Liver (tissue), 9 donors: Measurements from ENCODE around the gene MOB3B. TPM values are rescaled to one million over a fixed set of nuclear protein-coding genes. Genes with fewer than 3 reads are reported as not detected.

Source experiments
- DNase-seq: peaks from one replicate; pipeline ENCODE4 v3.0.0-alpha.2; 2017; ENCODE audit warnings: low spot score
- H3K27ac ChIP-seq, 2 donors: one replicate each; pipeline ENCODE4 v1.7.0; 2013; ENCODE audit warnings: inconsistent platforms in 2 of 2, low read length in 2 of 2, control low read depth in 1 of 2, low read depth in 1 of 2, mild to moderate bottlenecking in 1 of 2
- H3K27me3 ChIP-seq, 4 donors: one replicate each; pipeline versions ENCODE4 v1.6.1 to v1.7.0; 2013; ENCODE audit warnings: low read length in 3 of 4, inconsistent platforms in 1 of 4, mild to moderate bottlenecking in 1 of 4, moderate library complexity in 1 of 4; ENCODE audit not compliant: control insufficient read depth in 4 of 4, insufficient read depth in 4 of 4
- H3K36me3 ChIP-seq, 4 donors: one replicate each; pipeline versions ENCODE4 v1.6.1 to v1.7.0; 2013; ENCODE audit warnings: low read length in 3 of 4, mild to moderate bottlenecking in 3 of 4, low read depth in 1 of 4, moderate library complexity in 1 of 4; ENCODE audit not compliant: control insufficient read depth in 4 of 4, insufficient read depth in 3 of 4
- H3K4me1 ChIP-seq, 4 donors: one replicate each; pipeline versions ENCODE4 v1.6.1 to v1.7.0; 2013; ENCODE audit warnings: low read length in 3 of 4, mild to moderate bottlenecking in 3 of 4, moderate library complexity in 1 of 4; ENCODE audit not compliant: control insufficient read depth in 4 of 4, insufficient read depth in 4 of 4
- H3K4me3 ChIP-seq, 3 donors: one replicate each; pipeline versions ENCODE4 v1.6.1 to v1.7.0; 2013; ENCODE audit warnings: low read length in 3 of 3, control low read depth in 1 of 3, low read depth in 1 of 3, mild to moderate bottlenecking in 1 of 3
- H3K9ac ChIP-seq, 2 donors: one replicate each; pipeline ENCODE4 v1.7.0; 2013; ENCODE audit warnings: low read length in 2 of 2, mild to moderate bottlenecking in 2 of 2, moderate library complexity in 2 of 2, control low read depth in 1 of 2, low read depth in 1 of 2
- H3K9me3 ChIP-seq, 4 donors: one replicate each; pipeline versions ENCODE4 v1.6.1 to v1.7.0; 2013; ENCODE audit warnings: low read length in 3 of 4; ENCODE audit not compliant: control insufficient read depth in 4 of 4
- ATF3 ChIP-seq: IDR thresholded peaks from 2 replicates; pipeline ENCODE4 v1.6.1; 2016; ENCODE audit warnings: antibody characterized with exemption
- CTCF ChIP-seq: fragments of 150-350 bp; IDR thresholded peaks from 2 replicates; pipeline ENCODE4 v1.5.1; 2017; ENCODE audit warnings: improper control_type of control experiment, low read depth, low read length; ENCODE audit not compliant: missing input control
- EGR1 ChIP-seq, 2 donors: IDR thresholded peaks; 2 replicates each; pipeline ENCODE4 v1.6.1; 2016 to 2018; ENCODE audit warnings: antibody characterized with exemption in 2 of 2, low read depth in 2 of 2
- FOXA1 ChIP-seq: IDR thresholded peaks from 2 replicates; pipeline ENCODE4 v1.6.1; 2016; ENCODE audit warnings: antibody characterized with exemption
- FOXA2 ChIP-seq: IDR thresholded peaks from 2 replicates; pipeline ENCODE4 v1.6.1; 2016; ENCODE audit warnings: antibody characterized with exemption
- GABPA ChIP-seq, 2 donors: IDR thresholded peaks in 1 of 2; conservative IDR thresholded peaks in 1 of 2; 2 replicates each; pipeline ENCODE4 v1.6.1; 2016; ENCODE audit warnings: antibody characterized with exemption in 2 of 2, mild to moderate bottlenecking in 1 of 2, moderate library complexity in 1 of 2
- HNF4G ChIP-seq: IDR thresholded peaks from 2 replicates; pipeline ENCODE4 v1.6.1; 2016; ENCODE audit warnings: antibody characterized with exemption
- JUND ChIP-seq, 2 donors: IDR thresholded peaks; 2 replicates each; pipeline ENCODE4 v1.6.1; 2016; ENCODE audit warnings: antibody characterized with exemption in 2 of 2
- MAX ChIP-seq: IDR thresholded peaks from 2 replicates; pipeline ENCODE4 v1.6.1; 2016; ENCODE audit warnings: antibody characterized with exemption
- NR2F2 ChIP-seq: IDR thresholded peaks from 2 replicates; pipeline ENCODE4 v1.6.1; 2016; ENCODE audit warnings: antibody characterized with exemption
- REST ChIP-seq: IDR thresholded peaks from 2 replicates; pipeline ENCODE4 v1.6.1; 2016; ENCODE audit warnings: antibody characterized with exemption, mild to moderate bottlenecking
- TAF1 ChIP-seq: conservative IDR thresholded peaks from 2 replicates; pipeline ENCODE4 v1.6.1; 2016; ENCODE audit warnings: antibody characterized with exemption, mild to moderate bottlenecking
- YY1 ChIP-seq: IDR thresholded peaks from 2 replicates; pipeline ENCODE4 v1.6.1; 2016; ENCODE audit warnings: antibody characterized with exemption, mild to moderate bottlenecking
- ZBTB33 ChIP-seq: IDR thresholded peaks from 2 replicates; pipeline ENCODE4 v1.6.1; 2016; ENCODE audit warnings: antibody characterized with exemption
- WGBS: extraction: QIAGEN DNeasy Blood & Tissue Kit; methylation state at CpG from one replicate; pipeline ENCODE4 v1.1.7; 2013; 5-methylcytosine and 5-hydroxymethylcytosine counted together
- polyA plus RNA-seq, 2 donors: library from polyadenylated mRNA; stranded (reverse) in 1 of 2; unstranded in 1 of 2; fragments of 200-250 nt in 1 of 2; fragments of >200 nt in 1 of 2; fragmentation: Nextera tagmentation in 1 of 2; extraction: Ambion mirVana in 1 of 2; gene quantifications; one replicate each; pipeline versions ENCODE4 v1.2.1 to v1.2.3, GENCODE V29; 2013 to 2015
- total RNA-seq, 2 donors: library from RNA; depleted of rRNA; stranded (reverse); fragments of >200 nt; gene quantifications; one replicate each; pipeline ENCODE4 v1.2.3, GENCODE V29; 2014
- donor health status: healthy.
- donor health status: healthy.
- donor health status: healthy.
- donor health status: healthy.
- donor health status: healthy.

MOB3B gene
- total and polyA plus RNA-seq, 4 donors: 0.36 to 1.1 (median 0.76) TPM

- no peak for TF ChIP-seq REST
- TF ChIP-seq NR2F2: no peak
These were observed 98.7 kb downstream of the MOB3B start (continued) for GRCh38 chr9:27430750-27431535.

- Histone ChIP-seq H3K36me3 (no peaks in the 10 kb centered on the region), H3K9ac (no peak overlapping the region), H3K9me3 (no peaks in the 10 kb centered on the region), H3K4me1 (no peaks in the 10 kb centered on the region), H3K27me3 (no peaks in the 10 kb centered on the region), H3K4me3 (no peak overlapping the region), H3K27ac (no peak overlapping the region)
- DNase-seq: no peak
- no peak for TF ChIP-seq FOXA2
- TF ChIP-seq GABPA (IDR thresholded peaks at IDR 0.05 in 1 of 2, conservative IDR thresholded peaks at IDR 0.05 in 1 of 2): no peak
- no peak for TF ChIP-seq MAX
- TF ChIP-seq CTCF: no peak
- no peak for TF ChIP-seq FOXA1
- no peak for TF ChIP-seq HNF4G
- TF ChIP-seq YY1: no peak
- TF ChIP-seq JUND (IDR thresholded peaks at IDR 0.05): no peak
- no peak for TF ChIP-seq TAF1
- TF ChIP-seq ZBTB33: no peak
- TF ChIP-seq EGR1 (IDR thresholded peaks at IDR 0.05; ENCODE audit: low read depth in 2 of 2): no peak
- no peak for TF ChIP-seq REST
- TF ChIP-seq ATF3: no peak
- WGBS: 91% methylated on average over 4 of the region's 4 CpGs
These were observed 99.7 kb downstream of the MOB3B start for GRCh38 chr9:27429917-27430316.
